Astrocyte (in vitro differentiated cells and primary cell): ENCODE data around the gene MRPS18A.

Experiments
- EZH2 ChIP-seq: IDR thresholded peaks from 2 replicates; pipeline ENCODE4 v1.6.1; 2012; ENCODE audit warnings: mild to moderate bottlenecking, low read length, inconsistent platforms; ENCODE audit not compliant: insufficient read depth
- TF ChIP-seq, protein P1 (sequence below): IDR thresholded peaks from 2 replicates; pipeline ENCODE4 v1.5.1; 2011; ENCODE audit warnings: low read depth, mild to moderate bottlenecking, inconsistent platforms, low read length, moderate library complexity; ENCODE audit not compliant: insufficient read depth

DNA sequence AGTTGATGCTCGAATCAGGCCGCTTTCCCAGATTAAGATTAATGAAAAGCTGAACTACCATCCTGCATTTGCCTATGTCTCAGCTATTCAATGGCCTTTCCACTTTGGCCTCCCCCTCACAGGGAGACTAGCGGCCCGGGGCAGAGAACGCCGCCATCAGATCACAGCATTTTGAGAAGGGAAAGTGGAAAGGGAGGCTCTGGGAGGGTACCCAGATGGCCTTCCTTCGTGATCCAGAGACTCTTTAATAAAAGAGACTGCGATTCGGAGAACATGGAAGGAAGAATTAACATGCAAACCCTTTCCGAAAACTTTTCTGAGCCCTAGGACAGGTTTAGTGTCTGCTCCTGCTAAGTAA is 533 bp downstream of the MRPS18A start:
- TF ChIP-seq, protein P1, sequence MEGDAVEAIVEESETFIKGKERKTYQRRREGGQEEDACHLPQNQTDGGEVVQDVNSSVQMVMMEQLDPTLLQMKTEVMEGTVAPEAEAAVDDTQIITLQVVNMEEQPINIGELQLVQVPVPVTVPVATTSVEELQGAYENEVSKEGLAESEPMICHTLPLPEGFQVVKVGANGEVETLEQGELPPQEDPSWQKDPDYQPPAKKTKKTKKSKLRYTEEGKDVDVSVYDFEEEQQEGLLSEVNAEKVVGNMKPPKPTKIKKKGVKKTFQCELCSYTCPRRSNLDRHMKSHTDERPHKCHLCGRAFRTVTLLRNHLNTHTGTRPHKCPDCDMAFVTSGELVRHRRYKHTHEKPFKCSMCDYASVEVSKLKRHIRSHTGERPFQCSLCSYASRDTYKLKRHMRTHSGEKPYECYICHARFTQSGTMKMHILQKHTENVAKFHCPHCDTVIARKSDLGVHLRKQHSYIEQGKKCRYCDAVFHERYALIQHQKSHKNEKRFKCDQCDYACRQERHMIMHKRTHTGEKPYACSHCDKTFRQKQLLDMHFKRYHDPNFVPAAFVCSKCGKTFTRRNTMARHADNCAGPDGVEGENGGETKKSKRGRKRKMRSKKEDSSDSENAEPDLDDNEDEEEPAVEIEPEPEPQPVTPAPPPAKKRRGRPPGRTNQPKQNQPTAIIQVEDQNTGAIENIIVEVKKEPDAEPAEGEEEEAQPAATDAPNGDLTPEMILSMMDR: no peak
- no peak for TF ChIP-seq EZH2
